Neural progenitor cell (in vitro differentiated cells): ENCODE data around the gene NASP. TPM values are rescaled to one million over a fixed set of nuclear protein-coding genes. Genes with fewer than 3 reads are reported as not detected.

Experiments
- DNase-seq: peaks from one replicate; pipeline ENCODE4 v3.0.0-alpha.2; 2016; ENCODE audit warnings: low spot score
- H2AFZ ChIP-seq: fragments of 200-600 bp; sonication (generic); replicated peaks from 2 replicates; pipeline ENCODE4 v1.6.1; 2016; ENCODE audit warnings: antibody characterized with exemption
- H3F3A ChIP-seq: fragments of 200-600 bp; sonication (generic); 2 replicates; pipeline ENCODE4 v1.6.1; 2016; ENCODE audit warnings: antibody characterized with exemption, low read depth
- H3K27ac ChIP-seq: fragments of 200-600 bp; sonication (generic); 2 replicates; pipeline ENCODE4 v1.5.1; 2016; ENCODE audit warnings: mild to moderate bottlenecking
- H3K27me3 ChIP-seq: fragments of 200-600 bp; sonication (generic); 2 replicates; pipeline ENCODE4 v1.6.1; 2016; ENCODE audit warnings: mild to moderate bottlenecking, moderate library complexity
- H3K36me3 ChIP-seq: fragments of 200-600 bp; sonication (generic); 2 replicates; pipeline ENCODE4 v1.5.1; 2016
- H3K4me1 ChIP-seq: fragments of 200-600 bp; sonication (generic); 2 replicates; pipeline ENCODE4 v1.6.1; 2016; ENCODE audit warnings: mixed run types
- H3K4me2 ChIP-seq: fragments of 200-600 bp; sonication (generic); 2 replicates; pipeline ENCODE4 v1.6.1; 2016
- H3K4me3 ChIP-seq: fragments of 200-600 bp; sonication (generic); 2 replicates; pipeline ENCODE4 v1.5.1; 2016
- H3K79me2 ChIP-seq: fragments of 200-600 bp; sonication (generic); 2 replicates; pipeline ENCODE4 v1.6.1; 2016; ENCODE audit warnings: low read depth
- H3K9ac ChIP-seq: fragments of 200-600 bp; sonication (generic); 2 replicates; pipeline ENCODE4 v1.6.1; 2016
- H3K9me3 ChIP-seq: fragments of 200-600 bp; sonication (generic); 2 replicates; pipeline ENCODE4 v1.5.1; 2016; ENCODE audit warnings: low read depth
- H4K20me1 ChIP-seq: fragments of 200-600 bp; sonication (generic); 2 replicates; pipeline ENCODE4 v1.6.1; 2016; ENCODE audit warnings: low read depth
- H3K27ac Mint-ChIP-seq: 3 replicates; pipeline ENCODE4 v1.8.0; 2021; ENCODE audit warnings: mixed read lengths
- H3K27me3 Mint-ChIP-seq: 2 replicates; pipeline ENCODE4 v1.8.0; 2022; ENCODE audit warnings: low read depth, mild to moderate bottlenecking, inconsistent platforms, moderate library complexity, mixed read lengths; ENCODE audit not compliant: insufficient read depth
- H3K36me3 Mint-ChIP-seq: 3 replicates; pipeline ENCODE4 v1.8.0; 2021; ENCODE audit warnings: mixed read lengths
- H3K4me1 Mint-ChIP-seq: 3 replicates; pipeline ENCODE4 v1.8.0; 2021; ENCODE audit warnings: mixed read lengths
- H3K4me3 Mint-ChIP-seq: 3 replicates; pipeline ENCODE4 v1.8.0; 2021; ENCODE audit warnings: mild to moderate bottlenecking, moderate library complexity, mixed read lengths
- H3K9me3 Mint-ChIP-seq: 3 replicates; pipeline ENCODE4 v1.8.0; 2020; ENCODE audit warnings: mixed read lengths
- CTCF ChIP-seq: fragments of 200-600 bp; sonication (generic); IDR thresholded peaks from 2 replicates; pipeline ENCODE4 v1.5.1; 2017; ENCODE audit warnings: antibody characterized with exemption, mild to moderate bottlenecking
- EZH2 ChIP-seq: fragments of 200-600 bp; sonication (generic); IDR thresholded peaks from 2 replicates; pipeline ENCODE4 v1.6.1; 2017; ENCODE audit warnings: antibody characterized with exemption, mild to moderate bottlenecking, moderate library complexity
- EZH2phosphoT487 ChIP-seq: fragments of 200-600 bp; sonication (generic); IDR thresholded peaks from 2 replicates; pipeline ENCODE4 v1.6.1; 2017; ENCODE audit warnings: antibody characterized with exemption
- total RNA-seq: library from RNA; depleted of rRNA; stranded (reverse); fragments of >200 nt; gene quantifications from 2 replicates; pipeline ENCODE4 v1.2.3, GENCODE V29; 2015; ENCODE audit warnings: low replicate concordance

NASP gene
- total RNA-seq, 1 donor from 2014 or later: 337 TPM

DNA sequence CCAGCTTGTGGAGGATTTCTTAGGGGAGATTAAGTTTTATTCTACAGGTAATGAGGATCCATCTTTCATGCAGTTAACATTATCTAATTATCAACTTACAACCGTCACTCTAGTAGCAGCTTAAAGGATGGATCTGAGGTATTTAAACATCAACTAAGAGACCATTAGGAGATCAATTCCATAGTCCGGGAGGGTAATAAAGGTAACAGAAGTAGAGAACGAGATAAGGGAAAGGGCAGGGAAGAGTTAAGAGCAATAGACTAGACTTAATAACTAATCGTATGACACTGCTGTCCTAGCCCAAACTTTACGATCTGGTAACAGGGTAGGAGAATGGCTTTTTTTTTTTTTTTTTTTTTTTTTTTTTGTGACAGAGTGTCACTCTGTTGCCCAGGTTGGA is 59.5 kb downstream of the NASP start:
- no peaks in the 10 kb centered on the region for H3K9me3 Mint-ChIP-seq
- no peaks in the 10 kb centered on the region for H3K4me1 Mint-ChIP-seq
- no peaks in the 10 kb centered on the region for H3K27me3 Mint-ChIP-seq
- H3K4me1 ChIP-seq: no peaks in the 10 kb centered on the region
- no peaks in the 10 kb centered on the region for H3K9me3 ChIP-seq
- H3K4me3 ChIP-seq: no peak overlapping the region
- no peak overlapping the region for H2AFZ ChIP-seq
- peaks cover 26% of the 10 kb centered on the region for H3K79me2 ChIP-seq
- H3K4me3 Mint-ChIP-seq: no peak overlapping the region
- TF ChIP-seq CTCF (no peak), EZH2 (no peak)
- no peak overlapping the region for H3K27ac ChIP-seq
- H4K20me1 ChIP-seq: peaks cover 24% of the 10 kb centered on the region
- no peak for DNase-seq
- peaks cover 20% of the 10 kb centered on the region for H3K36me3 ChIP-seq
- no peak overlapping the region for H3K27ac Mint-ChIP-seq
- no peak overlapping the region for H3K4me2 ChIP-seq
- no peak overlapping the region for H3K9ac ChIP-seq
- H3K36me3 Mint-ChIP-seq: peaks cover 28% of the 10 kb centered on the region
- H3K27me3 ChIP-seq: no peaks in the 10 kb centered on the region
- peaks cover 23% of the 10 kb centered on the region for H3F3A ChIP-seq

DNA sequence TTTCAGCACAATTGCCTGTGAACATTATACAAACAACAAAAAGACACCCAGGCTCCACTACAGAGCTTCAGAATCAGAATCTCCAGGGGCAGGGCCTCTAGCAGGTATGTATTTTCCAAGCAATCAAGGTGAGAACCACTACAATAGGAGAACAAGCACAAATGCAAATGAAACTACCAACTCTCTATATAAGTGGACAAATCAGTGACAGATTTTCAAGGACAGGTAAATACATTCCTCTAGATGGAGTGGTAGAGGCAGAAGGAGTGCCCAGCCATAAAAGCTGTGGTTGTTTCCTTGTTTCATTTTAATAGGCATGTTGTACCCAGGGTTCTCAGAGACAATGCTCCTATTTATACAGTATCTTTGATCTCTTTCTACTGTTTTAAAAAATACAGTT is 60.1 kb downstream of the NASP start:
- Histone ChIP-seq H3K27ac (no peak overlapping the region), H3F3A (peaks cover 17% of the 10 kb centered on the region), H3K27me3 (no peaks in the 10 kb centered on the region), H3K79me2 (peaks cover 33% of the 10 kb centered on the region), H3K4me3 (no peak overlapping the region), H3K36me3 (peaks cover 18% of the 10 kb centered on the region), H3K4me1 (no peaks in the 10 kb centered on the region), H3K9me3 (no peaks in the 10 kb centered on the region), H4K20me1 (peaks cover 26% of the 10 kb centered on the region), H2AFZ (no peak overlapping the region), H3K9ac (no peak overlapping the region), H3K4me2 (no peak overlapping the region)
- H3K36me3 Mint-ChIP-seq: peaks cover 30% of the 10 kb centered on the region
- H3K4me3 Mint-ChIP-seq: no peak overlapping the region
- H3K27ac Mint-ChIP-seq: no peak overlapping the region
- no peak for TF ChIP-seq CTCF
- TF ChIP-seq EZH2: no peak
- TF ChIP-seq EZH2phosphoT487: no peak
- no peak for DNase-seq
- H3K9me3 Mint-ChIP-seq: no peaks in the 10 kb centered on the region
- no peaks in the 10 kb centered on the region for H3K27me3 Mint-ChIP-seq
- no peaks in the 10 kb centered on the region for H3K4me1 Mint-ChIP-seq

GRCh38 chr1:45644661-45645060 is 60.8 kb downstream of the NASP start:
- Histone ChIP-seq H3K9ac (no peak overlapping the region), H3K4me2 (no peak overlapping the region), H3K4me3 (no peak overlapping the region), H4K20me1 (peaks cover 25% of the 10 kb centered on the region), H3F3A (peaks cover 14% of the 10 kb centered on the region), H3K27me3 (no peaks in the 10 kb centered on the region), H3K27ac (no peak overlapping the region), H3K79me2 (peaks cover 40% of the 10 kb centered on the region), H3K36me3 (peaks cover 20% of the 10 kb centered on the region), H3K9me3 (no peaks in the 10 kb centered on the region), H3K4me1 (no peaks in the 10 kb centered on the region), H2AFZ (no peak overlapping the region)
- Mint-ChIP-seq H3K36me3 (peaks cover 34% of the 10 kb centered on the region), H3K27ac (no peak overlapping the region), H3K4me1 (no peaks in the 10 kb centered on the region), H3K27me3 (no peaks in the 10 kb centered on the region), H3K4me3 (no peak overlapping the region), H3K9me3 (no peaks in the 10 kb centered on the region)
- no peak for DNase-seq
- TF ChIP-seq EZH2 (no peak), CTCF (no peak), EZH2phosphoT487 (no peak)
